RPMI7951 (cell line): ENCODE measurements around the gene BLVRB. TPM values are rescaled to one million over a fixed set of nuclear protein-coding genes. Genes with fewer than 3 reads are reported as not detected.
"Not testable (repeated sequence)": the region's sequence is repeated elsewhere in the genome, so short reads cannot be mapped to it uniquely, and the experiment has no call there.

ENCODE experiments used
- DNase-seq: peaks from one replicate; pipeline ENCODE4 v3.0.0-alpha.2; 2012; ENCODE audit warnings: low read depth
- total RNA-seq: library from RNA; depleted of rRNA; stranded (reverse); fragments of >200 nt; shearing (Covaris generic); gene quantifications from 2 replicates; pipeline ENCODE4 v1.2.3, GENCODE V29; 2014

BLVRB gene
- total RNA-seq, 1 experiment from 2014 or later = 77.4 TPM

- no peak for DNase-seq
These were observed 20.5 kb upstream of the BLVRB start for GRCh38 chr19:40486017-40486416.

DNA sequence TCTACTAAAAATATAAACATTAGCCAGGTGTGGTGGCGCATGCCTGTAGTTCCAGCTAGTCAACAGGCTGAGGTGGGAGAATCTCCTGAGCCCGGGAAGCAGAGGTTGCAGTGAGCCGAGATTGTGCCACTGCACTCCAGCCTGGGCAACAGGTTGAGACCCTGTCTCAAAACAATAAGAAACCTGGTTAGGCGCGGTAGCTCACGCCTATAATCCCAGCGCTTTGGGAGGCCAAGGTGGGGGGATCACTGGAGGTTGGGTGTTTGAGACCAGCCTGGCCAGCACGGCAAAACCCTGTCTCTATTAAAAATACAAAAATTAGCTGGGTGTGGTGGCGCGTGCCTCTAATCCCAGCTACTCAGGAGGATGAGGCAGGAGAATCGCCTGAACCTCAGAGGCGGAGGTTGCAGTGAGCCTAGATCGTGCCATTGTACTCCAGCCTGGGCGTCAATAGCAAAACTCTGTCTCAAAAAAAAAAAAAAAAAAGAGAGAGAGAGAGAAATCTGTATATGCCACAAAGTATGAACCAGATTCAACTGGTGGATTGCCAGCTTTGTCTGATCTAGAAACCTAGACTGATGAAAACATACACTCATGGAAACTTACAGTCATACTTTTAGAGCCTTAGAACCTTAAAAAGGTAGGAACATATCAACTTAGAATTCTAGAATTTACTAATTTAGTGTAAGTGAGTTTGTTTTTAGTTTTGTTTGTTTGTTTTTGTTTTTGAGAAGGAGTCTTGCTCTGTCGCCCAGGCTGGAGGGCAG, 10.5 kb upstream of the BLVRB start:
- DNase-seq = not testable (repeated sequence)

- DNase-seq = no peak
These were observed 9.2 kb upstream of the BLVRB start for GRCh38 chr19:40474737-40475136.

GRCh38 chr19:40472516-40472915, 7.0 kb upstream of the BLVRB start:
- DNase-seq = no peak

- no peak for DNase-seq
These were observed 5.6 kb upstream of the BLVRB start for GRCh38 chr19:40471111-40471510.

DNA sequence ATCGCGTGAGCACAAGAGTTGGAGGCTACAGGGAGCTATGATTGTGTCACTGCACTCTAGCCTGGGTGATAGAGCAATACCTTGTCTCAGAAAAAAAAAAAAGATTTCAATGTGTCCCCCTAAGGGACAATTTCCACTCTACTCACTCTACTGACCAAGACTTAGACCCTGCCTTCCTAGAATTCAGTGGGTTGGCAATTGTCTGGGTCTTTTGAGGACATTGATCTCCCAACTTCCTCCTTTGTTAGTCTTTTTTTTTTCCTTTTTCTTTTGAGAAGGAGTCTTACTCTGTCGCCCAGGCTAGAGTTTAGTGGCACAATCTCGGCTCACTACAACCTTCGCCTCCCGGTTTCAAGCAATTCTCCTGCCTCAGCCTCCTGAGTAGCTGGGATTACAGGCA, 3.5 kb upstream of the BLVRB start:
- no peak for DNase-seq

- DNase-seq = no peak
These were observed 1.6 kb upstream of the BLVRB start, which contains the start of gene SPTBN4 for GRCh38 chr19:40466985-40467734. SPTBN4 (plus strand) TSS chr19:40467001; CDS start chr19:40472622, 5,621 bp downstream.

DNA sequence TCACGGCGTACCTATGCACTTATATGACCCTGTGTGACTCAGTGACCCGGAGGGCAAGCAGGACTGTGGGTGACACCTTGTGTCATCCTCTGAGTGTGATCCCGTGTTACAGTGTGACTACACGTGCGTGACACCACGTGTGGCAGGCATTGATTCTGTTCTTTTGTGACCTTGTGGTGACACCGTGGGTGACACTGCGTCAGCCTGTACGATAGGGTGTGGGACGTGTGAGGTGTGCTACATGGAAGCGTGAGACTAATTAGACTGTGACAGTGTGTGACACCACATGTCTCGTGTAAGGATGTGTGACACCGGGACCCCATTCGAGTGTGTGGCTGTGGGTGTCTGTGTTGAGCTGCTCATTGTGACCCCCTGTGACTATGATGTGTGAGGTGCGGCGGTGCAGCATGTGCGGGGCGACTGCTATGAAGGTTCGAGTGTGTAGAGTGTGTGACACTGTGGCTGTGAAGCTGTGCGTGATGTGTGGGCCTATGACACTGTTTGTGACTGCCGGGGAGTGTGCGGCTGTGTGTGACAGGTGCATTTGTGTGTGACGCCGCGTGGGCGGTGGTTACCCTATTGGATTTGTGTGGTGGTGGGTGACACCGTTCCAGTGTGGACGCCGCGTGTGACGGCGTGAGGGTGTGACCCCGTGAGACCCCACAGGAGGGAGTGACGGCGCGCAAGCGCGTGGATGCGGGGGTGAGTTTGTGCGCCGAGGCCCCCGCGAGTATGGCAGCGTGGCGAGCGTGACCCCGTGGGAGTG, 857 bp upstream of the BLVRB start:
- DNase-seq = no peak

- DNase-seq = peak; percentile 83
These were observed 454 bp downstream of the BLVRB start for GRCh38 chr19:40465025-40465556.

- peak; percentile 89 for DNase-seq
These were observed 1.2 kb downstream of the BLVRB start for GRCh38 chr19:40464059-40465024.

GRCh38 chr19:40463587-40464037, 1.9 kb downstream of the BLVRB start:
- peak; percentile 56 for DNase-seq

GRCh38 chr19:40461669-40462221, 3.8 kb downstream of the BLVRB start:
- DNase-seq = no peak

DNA sequence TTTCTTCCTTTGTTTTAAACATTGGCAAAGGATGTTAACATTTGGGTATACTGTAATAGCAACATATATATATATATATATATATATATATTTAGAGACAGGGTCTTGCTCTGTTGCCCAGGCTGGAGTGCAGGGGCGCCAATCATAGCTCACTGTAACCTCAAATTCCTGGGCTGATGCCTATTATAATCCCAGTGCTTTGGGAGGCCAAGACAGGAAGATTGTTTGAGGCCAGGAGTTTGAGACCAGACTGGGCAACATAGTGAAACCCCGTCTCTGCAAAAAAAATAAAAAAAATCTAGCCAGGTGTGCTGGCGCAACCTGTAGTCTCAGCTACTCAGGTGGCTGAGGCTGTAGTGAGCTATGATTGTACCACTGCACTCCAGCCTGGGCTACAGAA, 5.4 kb downstream of the BLVRB start:
- no peak for DNase-seq

DNA sequence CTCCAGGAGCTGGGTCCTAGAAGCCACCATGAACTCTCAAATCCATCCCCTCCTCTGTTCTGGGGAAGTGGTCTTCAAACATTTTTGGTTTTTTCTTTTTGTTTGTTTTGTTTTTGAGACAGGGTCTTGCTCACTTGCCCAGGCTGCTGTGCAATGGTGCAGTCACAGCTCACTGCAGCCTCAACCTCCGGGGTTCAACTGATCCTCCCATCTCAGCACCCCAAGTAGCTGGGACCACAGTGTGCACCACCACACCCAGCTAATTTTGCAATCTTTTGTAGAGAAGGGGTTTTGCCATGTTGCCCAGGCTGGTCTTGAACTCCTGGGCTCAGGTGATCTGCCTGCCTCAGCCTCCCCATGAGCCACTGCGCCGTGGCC, 7.0 kb downstream of the BLVRB start:
- DNase-seq = no peak

DNA sequence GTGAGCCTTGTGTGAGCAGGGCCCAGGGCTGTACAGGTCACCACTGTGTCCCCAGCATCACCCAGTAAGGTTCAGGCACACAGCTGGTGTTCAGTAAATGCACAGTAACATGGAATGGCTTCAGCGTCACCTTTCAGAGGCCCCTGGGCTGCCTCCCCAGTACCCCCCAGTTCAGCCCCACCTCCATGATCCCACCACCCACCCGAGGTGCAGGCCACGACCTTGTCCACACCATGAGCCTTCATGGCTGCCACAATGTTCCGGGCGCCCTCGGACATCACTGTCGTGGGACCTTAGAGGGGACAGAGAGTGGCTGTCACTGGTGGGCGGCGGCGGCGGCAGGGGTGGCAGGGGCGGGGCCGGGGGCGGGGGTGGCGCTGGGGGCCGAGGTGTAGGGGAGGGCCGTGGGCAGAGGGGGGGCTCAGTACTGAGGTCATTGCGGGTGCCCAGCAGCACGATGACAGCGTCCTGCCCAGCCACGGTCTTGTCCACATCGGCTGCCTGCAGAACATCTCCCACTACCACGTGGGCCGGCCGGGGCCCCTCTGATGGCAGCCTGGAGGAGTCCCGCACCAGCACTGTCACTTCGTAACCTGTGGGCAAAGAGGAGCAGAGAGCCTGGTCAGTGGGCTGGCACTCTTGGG, 7.5 kb downstream of the BLVRB start:
- DNase-seq = no peak

- no peak for DNase-seq
These were observed 8.5 kb downstream of the BLVRB start for GRCh38 chr19:40457048-40457447.

- not testable (repeated sequence) for DNase-seq
These were observed 11.6 kb downstream of the BLVRB start for GRCh38 chr19:40453943-40454342.

GRCh38 chr19:40453151-40453735, 12.3 kb downstream of the BLVRB start:
- no peak for DNase-seq

- no peak for DNase-seq
These were observed 13.5 kb downstream of the BLVRB start for GRCh38 chr19:40452016-40452415.

DNA sequence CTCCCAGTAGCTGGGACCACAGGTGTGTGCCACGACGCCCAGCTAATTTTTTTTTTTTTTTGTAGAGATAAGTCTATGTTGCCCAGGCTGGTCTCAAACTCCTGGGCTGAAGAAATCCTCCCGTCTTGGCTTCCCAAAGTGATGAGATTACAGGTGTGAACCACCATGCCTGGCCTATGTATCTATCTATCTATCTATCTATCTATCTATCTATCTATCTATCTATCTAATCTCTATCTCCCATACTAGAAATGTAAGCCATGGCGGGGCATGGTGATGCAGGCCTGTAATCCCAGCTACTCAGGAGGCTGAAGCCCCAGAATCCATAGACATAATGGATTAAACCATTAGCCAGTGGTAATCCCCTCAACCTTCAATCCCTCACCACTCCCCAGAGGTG, 14.9 kb downstream of the BLVRB start:
- no peak for DNase-seq
